PC-3 (cell line): ENCODE results near the gene PEX6. TPM values are rescaled to one million over a fixed set of nuclear protein-coding genes. Genes with fewer than 3 reads are reported as not detected.

Experiments
- ATAC-seq: fragments of 200-7000 bp; cut with Tn5 transposase; 2 replicates; pipeline ENCODE4 v1.9.1; 2020; ENCODE audit warnings: mild to moderate bottlenecking, moderate library complexity
- BruUV-seq: library from RNA; stranded (reverse); fragments of 400-500 nt; replicated peaks from 2 replicates; lab custom pipeline; 2021; lab: Mats Ljungman, UMichigan
- CTCF ChIA-PET: fragments of 300-600 bp; sonication (Branson Sonifier 250); formaldehyde crosslinking; loops from one replicate; lab custom pipeline; 2022; ENCODE audit warnings: antibody characterized with exemption; lab: Charles Lee
- POLR2A ChIA-PET: fragments of 300-600 bp; sonication (Branson Sonifier 250); formaldehyde crosslinking; loops from one replicate; lab custom pipeline; 2022; ENCODE audit warnings: antibody characterized with exemption; ENCODE audit not compliant: unreplicated experiment; lab: Charles Lee
- DNase-seq: peaks from one replicate; pipeline ENCODE4 v3.0.0-alpha.2; 2015
- H2AFZ ChIP-seq: fragments of 300-600 bp; sonication (generic); 2 replicates; pipeline ENCODE4 v1.6.0; 2016; ENCODE audit warnings: antibody characterized with exemption, low read length
- H3F3A ChIP-seq: fragments of 300-600 bp; sonication (generic); one replicate; pipeline ENCODE4 v1.6.0; 2017; ENCODE audit warnings: antibody characterized with exemption, low read length, control low read depth, mild to moderate bottlenecking; ENCODE audit not compliant: unreplicated experiment
- H3K27ac ChIP-seq: fragments of 300-600 bp; sonication (generic); 2 replicates; pipeline ENCODE4 v1.5.1; 2016; ENCODE audit warnings: mild to moderate bottlenecking, low read length
- H3K27me3 ChIP-seq: fragments of 300-600 bp; sonication (generic); 2 replicates; pipeline ENCODE4 v1.6.1; 2016; ENCODE audit warnings: low read length, mixed read lengths
- H3K36me3 ChIP-seq: fragments of 300-600 bp; sonication (generic); 2 replicates; pipeline ENCODE4 v1.6.1; 2016; ENCODE audit warnings: low read depth, mixed run types, low read length, mixed read lengths
- H3K4me1 ChIP-seq: fragments of 300-600 bp; sonication (generic); 2 replicates; pipeline ENCODE4 v1.5.1; 2016; ENCODE audit warnings: low read length; ENCODE audit not compliant: insufficient read depth
- H3K4me2 ChIP-seq: fragments of 300-600 bp; sonication (generic); 2 replicates; pipeline ENCODE4 v1.6.0; 2016; ENCODE audit warnings: low read length
- H3K4me3 ChIP-seq: fragments of 300-600 bp; sonication (generic); 2 replicates; pipeline ENCODE4 v1.5.1; 2016; ENCODE audit warnings: mild to moderate bottlenecking, low read length, mixed read lengths
- H3K79me2 ChIP-seq: fragments of 300-600 bp; sonication (generic); 2 replicates; pipeline ENCODE4 v1.6.1; 2017; ENCODE audit warnings: low read length, mixed read lengths
- H3K9ac ChIP-seq: fragments of 300-600 bp; sonication (generic); 2 replicates; pipeline ENCODE4 v1.6.0; 2016; ENCODE audit warnings: mild to moderate bottlenecking, low read length
- H3K9me2 ChIP-seq: fragments of 300-600 bp; sonication (generic); replicated peaks from 2 replicates; pipeline ENCODE4 v1.6.1; 2016; ENCODE audit warnings: mixed run types, low read length, mixed read lengths
- H3K9me3 ChIP-seq: fragments of 300-600 bp; sonication (generic); 2 replicates; pipeline ENCODE4 v1.6.1; 2016; ENCODE audit warnings: low read length, mixed read lengths
- H4K20me1 ChIP-seq: fragments of 300-600 bp; sonication (generic); 2 replicates; pipeline ENCODE4 v1.6.1; 2016; ENCODE audit warnings: low read length, mixed read lengths
- CTCF ChIP-seq: fragments of 300-600 bp; sonication (generic); conservative IDR thresholded peaks from 2 replicates; pipeline ENCODE4 v1.5.1; 2017; ENCODE audit warnings: antibody characterized with exemption, low read depth, mild to moderate bottlenecking, low read length
- EZH2 ChIP-seq: fragments of 300-600 bp; sonication (generic); IDR thresholded peaks from one replicate; pipeline ENCODE4 v1.6.1; 2017; ENCODE audit warnings: antibody characterized with exemption, mild to moderate bottlenecking, low read length; ENCODE audit not compliant: unreplicated experiment
- EZH2phosphoT487 ChIP-seq: fragments of 300-600 bp; sonication (generic); IDR thresholded peaks from 2 replicates; pipeline ENCODE4 v1.6.1; 2018; ENCODE audit warnings: mild to moderate bottlenecking, antibody characterized with exemption, low read length, borderline replicate concordance
- intact Hi-C: fragments of 100-400 bp; cut with micrococcal nuclease; formaldehyde crosslinking; loops from 2 replicates; pipeline ENCODE4 v1.9.0; 2023
- total RNA-seq: library from RNA; depleted of rRNA; stranded (reverse); fragments of >200 nt; gene quantifications from 2 replicates; pipeline ENCODE4 v1.2.3, GENCODE V29; 2014

PEX6 gene
- total RNA-seq, 1 experiment from 2014 or later: 35.9 TPM

GRCh38 chr6:42973926-42974325, 5.1 kb downstream of the PEX6 start:
- intact Hi-C loops: no loop called here
- Histone ChIP-seq H3K9ac (no peak overlapping the region), H3K27ac (no peak overlapping the region), H2AFZ (no peak overlapping the region), H3K79me2 (peaks cover 32% of the 10 kb centered on the region), H3F3A (no peaks in the 10 kb centered on the region), H3K9me3 (no peaks in the 10 kb centered on the region), H4K20me1 (no peaks in the 10 kb centered on the region), H3K4me2 (no peak overlapping the region), H3K36me3 (no peaks in the 10 kb centered on the region), H3K9me2 (no peaks in the 10 kb centered on the region), H3K4me1 (peaks cover 11% of the 10 kb centered on the region), H3K27me3 (no peaks in the 10 kb centered on the region), H3K4me3 (no peak overlapping the region)
- ChIA-PET CTCF (no interaction called here), POLR2A (no interaction called here)
- no TSS peak for BruUV-seq
- no peak for DNase-seq
- ATAC-seq: no peak
- no peak for TF ChIP-seq EZH2
- TF ChIP-seq CTCF: no peak
- no peak for TF ChIP-seq EZH2phosphoT487

DNA sequence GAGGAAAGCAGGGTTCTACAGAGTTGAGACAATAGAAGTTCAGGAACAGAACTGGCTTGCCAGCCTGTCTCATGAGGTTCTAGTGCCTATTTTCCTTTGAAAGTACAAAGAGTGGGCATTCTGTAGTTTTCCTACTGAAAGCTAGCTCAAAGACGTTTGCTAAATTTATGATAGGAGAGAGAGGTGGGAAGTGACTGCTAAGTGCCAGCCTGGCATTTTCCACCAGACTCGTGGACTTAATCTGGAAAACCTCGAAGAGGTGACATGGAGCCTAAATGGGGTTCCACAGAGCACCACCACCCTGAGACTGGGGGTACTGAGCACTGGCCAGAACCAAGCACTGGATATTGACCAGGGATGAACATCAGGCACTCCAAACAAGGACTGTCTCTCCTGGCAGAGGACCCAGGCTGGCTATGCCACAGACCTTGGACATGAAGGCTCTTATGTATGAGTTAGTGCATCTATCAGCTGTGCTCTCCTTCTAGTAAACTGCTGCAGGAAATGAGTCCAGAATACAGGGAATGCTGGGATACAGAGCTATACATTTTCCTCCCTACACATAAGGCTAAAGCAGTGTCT, 7.1 kb downstream of the PEX6 start:
- H3K27ac ChIP-seq: no peak overlapping the region
- H3K9me2 ChIP-seq: no peaks in the 10 kb centered on the region
- CTCF ChIA-PET: no interaction called here
- no peaks in the 10 kb centered on the region for H3F3A ChIP-seq
- H4K20me1 ChIP-seq: no peaks in the 10 kb centered on the region
- H3K27me3 ChIP-seq: no peaks in the 10 kb centered on the region
- intact Hi-C loops: no loop called here
- H3K4me3 ChIP-seq: no peak overlapping the region
- H3K9ac ChIP-seq: no peak overlapping the region
- no peaks in the 10 kb centered on the region for H3K36me3 ChIP-seq
- ATAC-seq: no peak; the same call in 1 of the 2 replicates
- DNase-seq: no peak
- no TSS peak for BruUV-seq
- H3K79me2 ChIP-seq: peaks cover 11% of the 10 kb centered on the region
- H3K4me2 ChIP-seq: no peak overlapping the region
- H2AFZ ChIP-seq: no peak overlapping the region
- POLR2A ChIA-PET: no interaction called here
- no peaks in the 10 kb centered on the region for H3K9me3 ChIP-seq
- TF ChIP-seq EZH2phosphoT487: no peak
- TF ChIP-seq EZH2: no peak
- no peak for TF ChIP-seq CTCF
- H3K4me1 ChIP-seq: peaks cover 7% of the 10 kb centered on the region; the same call in 1 of the 2 replicates

- Histone ChIP-seq H3K9me3 (no peaks in the 10 kb centered on the region), H3K27ac (no peak overlapping the region), H3F3A (no peaks in the 10 kb centered on the region), H3K36me3 (no peaks in the 10 kb centered on the region), H3K4me2 (no peak overlapping the region), H3K79me2 (0 out of 2 replicates have a peak, but pooled peaks cover 7% of the 10 kb centered on the region), H3K27me3 (no peaks in the 10 kb centered on the region), H3K4me1 (peaks cover 7% of the 10 kb centered on the region; the same call in 1 of the 2 replicates), H3K9me2 (no peaks in the 10 kb centered on the region), H3K9ac (no peak overlapping the region), H2AFZ (no peak overlapping the region), H4K20me1 (no peaks in the 10 kb centered on the region), H3K4me3 (no peak overlapping the region)
- no TSS peak for BruUV-seq
- ChIA-PET POLR2A (no interaction called here), CTCF (no interaction called here)
- TF ChIP-seq EZH2: no peak
- intact Hi-C loops: no loop called here
- ATAC-seq (peak; percentile 64), DNase-seq (peak; percentile 49)
Measured at GRCh38 chr6:42970871-42971612, 7.9 kb downstream of the PEX6 start.
